ENCODE results near the gene CTNNBIP1. TPM values are rescaled to one million over a fixed set of nuclear protein-coding genes. Genes with fewer than 3 reads are reported as not detected.
"Not testable (repeated sequence)": the region's sequence is repeated elsewhere in the genome, so short reads cannot be mapped to it uniquely, and the experiment has no call there.

Gene CTNNBIP1
- total RNA-seq, 1 experiment from 2014 or later, result 44.4 TPM

GRCh38 chr1:9917901-9918300 is 7.8 kb upstream of the CTNNBIP1 start:
- Histone ChIP-seq H3K79me2 (ENCODE audit: insufficient read depth, low read length) (no peaks in the 10 kb centered on the region), H3K14ac (ENCODE audit: insufficient read depth, low read length) (no peak overlapping the region), H2BK120ac (ENCODE audit: low read depth, low read length, poor library complexity, severe bottlenecking) (no peak overlapping the region), H2AK5ac (ENCODE audit: insufficient read length, low read length) (no peak overlapping the region), H3K23ac (ENCODE audit: insufficient read length, low read depth, low read length) (no peak overlapping the region), H3K4me1 (ENCODE audit: insufficient read depth, low read length) (peaks cover 3% of the 10 kb centered on the region; the same call in 1 of the 2 replicates), H3K18ac (ENCODE audit: insufficient read length, low read depth, low read length) (no peak overlapping the region), H2BK12ac (ENCODE audit: insufficient read length, low read depth, low read length) (no peak overlapping the region), H4K91ac (ENCODE audit: insufficient read length, low read depth, low read length) (no peak overlapping the region), H3K9ac (ENCODE audit: extremely low read depth, insufficient read length, low read length) (no peak overlapping the region), H2BK5ac (ENCODE audit: insufficient read length, low read length) (no peak overlapping the region), H2BK20ac (ENCODE audit: low read depth, low read length, poor library complexity, severe bottlenecking) (no peak overlapping the region), H3T11ph (ENCODE audit: low read length) (no peak overlapping the region), H3K23me2 (ENCODE audit: insufficient read length, low read depth, low read length, poor library complexity, severe bottlenecking) (no peaks in the 10 kb centered on the region), H3K4me2 (ENCODE audit: insufficient read depth, insufficient read length, low read length) (no peak overlapping the region), H3K27me3 (ENCODE audit: insufficient read depth, low read length) (no peaks in the 10 kb centered on the region), H3K79me1 (ENCODE audit: insufficient read depth, low read depth, low read length, poor library complexity, severe bottlenecking) (no peaks in the 10 kb centered on the region), H4K5ac (ENCODE audit: insufficient read length, low read depth, low read length) (no peak overlapping the region), H3K4ac (ENCODE audit: low read depth, low read length) (no peak overlapping the region), H4K20me1 (ENCODE audit: control insufficient read depth, insufficient read depth, insufficient read length) (no peaks in the 10 kb centered on the region), H4K8ac (replicated peaks; ENCODE audit: insufficient read length, low read depth, low read length) (no peak overlapping the region), H3K27ac (ENCODE audit: insufficient read length, low read depth, low read length) (no peak overlapping the region), H2AFZ (ENCODE audit: low read length) (no peak overlapping the region), H2BK15ac (ENCODE audit: low read depth, low read length) (no peak overlapping the region), H3K9me3 (ENCODE audit: control insufficient read depth, low read depth, low read length) (no peaks in the 10 kb centered on the region), H3K56ac (ENCODE audit: insufficient read length, low read depth, low read length) (no peak overlapping the region)
- no CpG with 5 or more reads among the region's 1 CpG for WGBS (ENCODE audit: extremely low coverage, insufficient read length, low lambda C conversion rate)
- Mint-ChIP-seq H3K9me3 (no peaks in the 10 kb centered on the region), H3K4me1 (peaks cover 11 to 16% of the 10 kb centered on the region in 2 experiments), H3K27me3 (ENCODE audit: low read depth) (no peaks in the 10 kb centered on the region), H3K36me3 (ENCODE audit: insufficient read depth in 1 of 3, low read depth in 3 of 3) (no peaks in the 10 kb centered on the region), H3K4me3 (no peak overlapping the region), H3K27ac (no peak overlapping the region)
- TF ChIP-seq CTCF (conservative IDR thresholded peaks at IDR 0.05), result no peak
- DNase-seq, result no peak

GRCh38 chr1:9917495-9917894 is 7.4 kb upstream of the CTNNBIP1 start:
- H4K91ac ChIP-seq (ENCODE audit: insufficient read length, low read depth, low read length); H2AFZ ChIP-seq (ENCODE audit: low read length); H3K27me3 ChIP-seq (ENCODE audit: insufficient read depth, low read length); DNase-seq; H3T11ph ChIP-seq (ENCODE audit: low read length); H3K23ac ChIP-seq (ENCODE audit: insufficient read length, low read depth, low read length); H3K18ac ChIP-seq (ENCODE audit: insufficient read length, low read depth, low read length); H3K14ac ChIP-seq (ENCODE audit: insufficient read depth, low read length); H3K9me3 ChIP-seq (ENCODE audit: control insufficient read depth, low read depth, low read length); H2BK5ac ChIP-seq (ENCODE audit: insufficient read length, low read length); H3K4me2 ChIP-seq (ENCODE audit: insufficient read depth, insufficient read length, low read length); H2AK5ac ChIP-seq (ENCODE audit: insufficient read length, low read length); H2BK12ac ChIP-seq (ENCODE audit: insufficient read length, low read depth, low read length); H3K9me3 Mint-ChIP-seq; H3K56ac ChIP-seq (ENCODE audit: insufficient read length, low read depth, low read length); H3K4me1 ChIP-seq (ENCODE audit: insufficient read depth, low read length); H4K8ac ChIP-seq (replicated peaks; ENCODE audit: insufficient read length, low read depth, low read length); H3K79me1 ChIP-seq (ENCODE audit: insufficient read depth, low read depth, low read length, poor library complexity, severe bottlenecking); H3K27ac ChIP-seq (ENCODE audit: insufficient read length, low read depth, low read length); H4K5ac ChIP-seq (ENCODE audit: insufficient read length, low read depth, low read length); H3K23me2 ChIP-seq (ENCODE audit: insufficient read length, low read depth, low read length, poor library complexity, severe bottlenecking); H2BK15ac ChIP-seq (ENCODE audit: low read depth, low read length); H3K27ac Mint-ChIP-seq; H2BK120ac ChIP-seq (ENCODE audit: low read depth, low read length, poor library complexity, severe bottlenecking); H4K20me1 ChIP-seq (ENCODE audit: control insufficient read depth, insufficient read depth, insufficient read length); H2BK20ac ChIP-seq (ENCODE audit: low read depth, low read length, poor library complexity, severe bottlenecking); H3K27me3 Mint-ChIP-seq (ENCODE audit: low read depth); H3K9ac ChIP-seq (ENCODE audit: extremely low read depth, insufficient read length, low read length); H3K79me2 ChIP-seq (ENCODE audit: insufficient read depth, low read length); H3K4me3 Mint-ChIP-seq; H3K36me3 Mint-ChIP-seq (ENCODE audit: insufficient read depth in 1 of 3, low read depth in 3 of 3); H3K4ac ChIP-seq (ENCODE audit: low read depth, low read length): not testable (repeated sequence)
- peaks cover 9 to 11% of the 10 kb centered on the region in 2 experiments for H3K4me1 Mint-ChIP-seq
- no CpG with 5 or more reads among the region's 3 CpGs for WGBS (ENCODE audit: extremely low coverage, insufficient read length, low lambda C conversion rate)
